B cell (primary cell): ENCODE measurements around the gene KRT4. TPM values are rescaled to one million over a fixed set of nuclear protein-coding genes. Genes with fewer than 3 reads are reported as not detected.

ENCODE experiments used
- ATAC-seq: fragments of 200-7000 bp; cut with Tn5 transposase; one replicate; pipeline ENCODE4 v1.10.0; 2021; ENCODE audit warnings: low read depth, mild to moderate bottlenecking, moderate number of reproducible peaks, moderate library complexity
- CTCF ChIA-PET: fragments of 350-600 bp; sonication (Branson Sonifier 250); formaldehyde crosslinking; loops from one replicate; lab custom pipeline; 2021; ENCODE audit warnings: antibody characterized with exemption, inconsistent platforms; lab: Charles Lee
- POLR2A ChIA-PET: fragments of 350-600 bp; sonication (Branson Sonifier 250); formaldehyde crosslinking; loops from one replicate; lab custom pipeline; 2021; ENCODE audit warnings: antibody characterized with exemption; lab: Charles Lee
- DNase-seq: peaks from one replicate; pipeline ENCODE4 v3.0.0; 2013
- H2AFZ ChIP-seq: 2 replicates; pipeline ENCODE4 v1.6.1; 2012; ENCODE audit warnings: mild to moderate bottlenecking, low read depth, low read length; ENCODE audit not compliant: insufficient read depth, poor library complexity, severe bottlenecking
- H3K27ac ChIP-seq, 2 donors: 1 replicate in 1 of 2; 2 replicates in 1 of 2; pipeline ENCODE4 v1.5.1; 2012 to 2013; ENCODE audit warnings: low read length in 2 of 2, mild to moderate bottlenecking in 2 of 2, moderate library complexity in 1 of 2
- H3K27me3 ChIP-seq, 4 experiments: fragments of 200-600 bp in 1 of 4; sonication (generic) in 1 of 4; replicated peaks in 1 of 4; 1 replicate in 2 of 4; 2 replicates in 2 of 4; pipeline versions ENCODE4 v1.6.1 to v1.7.0; 2013 to 2016; ENCODE audit warnings: low read length in 3 of 4, mild to moderate bottlenecking in 2 of 4, mixed read lengths in 1 of 4, moderate library complexity in 1 of 4; ENCODE audit not compliant: insufficient read depth in 4 of 4, control insufficient read depth in 3 of 4; ENCODE audit errors: control extremely low read depth in 1 of 4
- H3K36me3 ChIP-seq, 2 experiments: replicated peaks in 1 of 2; 1 replicate in 1 of 2; 2 replicates in 1 of 2; pipeline versions ENCODE4 v1.6.1 to v1.7.1; 2013; ENCODE audit warnings: low read length in 1 of 2; ENCODE audit not compliant: insufficient read depth in 2 of 2, control insufficient read depth in 1 of 2; ENCODE audit errors: control extremely low read depth in 1 of 2, extremely low read depth in 1 of 2
- H3K4me1 ChIP-seq, 2 donors: fragments of 200-600 bp in 1 of 2; sonication (generic) in 1 of 2; 1 replicate in 1 of 2; 2 replicates in 1 of 2; pipeline versions ENCODE4 v1.5.1 to v1.6.1; 2013 to 2017; ENCODE audit warnings: low read length in 2 of 2; ENCODE audit not compliant: control insufficient read depth in 2 of 2, insufficient read depth in 2 of 2
- H3K4me2 ChIP-seq: replicated peaks from 2 replicates; pipeline ENCODE3; 2012; ENCODE audit warnings: mild to moderate bottlenecking, low read depth, low read length; ENCODE audit not compliant: poor library complexity, severe bottlenecking
- H3K4me3 ChIP-seq, 5 experiments: fragments of 200-600 bp in 1 of 5; sonication (generic) in 1 of 5; 1 replicate in 3 of 5; 2 replicates in 2 of 5; pipeline versions ENCODE4 v1.5.1 to v1.7.0; 2011 to 2016; ENCODE audit warnings: low read length in 4 of 5, mild to moderate bottlenecking in 4 of 5, low read depth in 2 of 5, control low read depth in 1 of 5, moderate library complexity in 1 of 5; ENCODE audit not compliant: insufficient read depth in 1 of 5; ENCODE audit errors: control extremely low read depth in 1 of 5, extremely low read depth in 1 of 5
- H3K79me2 ChIP-seq: fragments of 200-600 bp; sonication (generic); one replicate; pipeline ENCODE4 v1.6.0; 2016; ENCODE audit warnings: low read length; ENCODE audit not compliant: control insufficient read depth, insufficient read depth
- H3K9ac ChIP-seq: fragments of 200-600 bp; sonication (generic); 2 replicates; pipeline ENCODE4 v1.6.1; 2017; ENCODE audit warnings: mild to moderate bottlenecking, low read length, moderate library complexity
- H3K9me3 ChIP-seq, 3 donors: one replicate each; pipeline versions ENCODE4 v1.6.1 to v1.7.1; 2013; ENCODE audit warnings: low read length in 2 of 3; ENCODE audit not compliant: control insufficient read depth in 2 of 3, insufficient read depth in 1 of 3; ENCODE audit errors: control extremely low read depth in 1 of 3
- H4K20me1 ChIP-seq: 2 replicates; pipeline ENCODE4 v1.6.0; 2012; ENCODE audit warnings: mild to moderate bottlenecking, low read length; ENCODE audit not compliant: insufficient read depth, control insufficient read depth, poor library complexity, severe bottlenecking
- H3K27ac Mint-ChIP-seq: one replicate; pipeline ENCODE4 v1.8.0; 2021; ENCODE audit warnings: mixed read lengths
- H3K27me3 Mint-ChIP-seq: one replicate; pipeline ENCODE4 v1.8.0; 2021; ENCODE audit warnings: mixed read lengths
- H3K4me1 Mint-ChIP-seq: one replicate; pipeline ENCODE4 v1.8.0; 2021; ENCODE audit warnings: mixed read lengths
- H3K4me3 Mint-ChIP-seq: one replicate; pipeline ENCODE4 v1.8.0; 2021; ENCODE audit warnings: mixed read lengths
- H3K9me3 Mint-ChIP-seq: one replicate; pipeline ENCODE4 v1.8.0; 2022; ENCODE audit warnings: mixed read lengths; ENCODE audit not compliant: insufficient read depth
- CTCF ChIP-seq: fragments of 200-600 bp; IDR thresholded peaks from one replicate; pipeline ENCODE4 v1.8.0; 2022; ENCODE audit warnings: antibody characterized with exemption, mild to moderate bottlenecking
- EZH2 ChIP-seq: IDR thresholded peaks from 2 replicates; pipeline ENCODE4 v1.6.1; 2012; ENCODE audit warnings: borderline replicate concordance, low read depth, mild to moderate bottlenecking, moderate library complexity, low read length; ENCODE audit not compliant: insufficient read depth, poor library complexity, severe bottlenecking
- WGBS: methylation state at CpG from one replicate; pipeline ENCODE4 v1.1.5; 2013; ENCODE audit warnings: missing lambda C conversion rate; ENCODE audit not compliant: insufficient coverage; 5-methylcytosine and 5-hydroxymethylcytosine counted together
- intact Hi-C: fragments of 100-400 bp; cut with micrococcal nuclease; formaldehyde crosslinking; loops from one replicate; pipeline ENCODE4 v1.10.0; 2022
- polyA plus RNA-seq: library from polyadenylated mRNA; depleted of rRNA; stranded (reverse); fragments of >200 nt; gene quantifications from 2 replicates; pipeline ENCODE4 v1.2.3, GENCODE V29; 2012
- total RNA-seq, 2 donors: library from RNA; stranded (reverse); fragments of 120-200 nt in 1 of 2; gene quantifications; 1 replicate in 1 of 2; 2 replicates in 1 of 2; pipeline versions ENCODE4 v1.2.3 to v1.2.4, GENCODE V29; 2013 to 2022

The KRT4 gene
- total and polyA plus RNA-seq, 2 donors (not counting 1 experiment from before 2014, with no cell fraction given), result not detected

- ATAC-seq (no peak), DNase-seq (no peak)
- no peaks in the 10 kb centered on the region for H3K9me3 ChIP-seq
- H4K20me1 ChIP-seq, result no peaks in the 10 kb centered on the region
- POLR2A ChIA-PET, result no interaction called here
- no peak overlapping the region for H3K4me3 ChIP-seq
- no peak overlapping the region for H3K4me2 ChIP-seq
- no peak overlapping the region for H2AFZ ChIP-seq
- Mint-ChIP-seq H3K27ac (no peak overlapping the region), H3K4me3 (no peak overlapping the region), H3K9me3 (peaks cover 2% of the 10 kb centered on the region), H3K27me3 (peaks cover 41% of the 10 kb centered on the region), H3K4me1 (no peaks in the 10 kb centered on the region)
- no peaks in the 10 kb centered on the region for H3K36me3 ChIP-seq
- intact Hi-C loops, result no loop called here
- no peaks in the 10 kb centered on the region for H3K4me1 ChIP-seq
- H3K9ac ChIP-seq, result no peak overlapping the region
- TF ChIP-seq EZH2 (no peak), CTCF (no peak)
- H3K27me3 ChIP-seq, result peaks cover 0 to 3% (median 0%) of the 10 kb centered on the region in 4 experiments
- 93% methylated on average over 2 of the region's 4 CpGs for WGBS
- no peak overlapping the region for H3K27ac ChIP-seq
- no peaks in the 10 kb centered on the region for H3K79me2 ChIP-seq
- CTCF ChIA-PET, result no interaction called here
These were observed 32.4 kb downstream of the KRT4 start for GRCh38 chr12:52781399-52782082.

DNA sequence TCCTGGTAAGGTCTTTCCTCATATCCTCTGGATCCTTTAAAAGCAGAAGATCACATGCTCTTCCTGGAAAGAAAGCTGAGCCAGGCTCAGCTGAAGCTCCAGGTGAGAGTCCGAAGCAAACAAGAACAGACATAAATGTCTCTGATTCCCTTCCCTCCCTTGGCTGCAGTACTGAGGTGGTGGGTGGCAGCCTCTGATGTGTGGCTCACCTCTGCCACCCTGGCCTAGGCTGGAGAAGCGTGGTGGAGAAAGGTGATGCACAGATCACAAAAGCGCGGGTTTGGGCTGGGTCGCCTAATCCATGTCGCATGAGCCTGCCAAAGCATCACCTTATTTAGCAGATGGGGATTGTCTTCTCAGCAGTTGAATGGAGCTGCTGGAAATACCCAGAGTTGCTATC is 34.0 kb downstream of the KRT4 start:
- H4K20me1 ChIP-seq, result no peaks in the 10 kb centered on the region
- Mint-ChIP-seq H3K27me3 (peaks cover 43% of the 10 kb centered on the region), H3K27ac (no peak overlapping the region), H3K9me3 (no peaks in the 10 kb centered on the region), H3K4me3 (no peak overlapping the region), H3K4me1 (no peaks in the 10 kb centered on the region)
- no peaks in the 10 kb centered on the region for H3K79me2 ChIP-seq
- ChIA-PET CTCF (no interaction called here), POLR2A (no interaction called here)
- DNase-seq, result no peak
- H3K4me2 ChIP-seq, result no peak overlapping the region
- H3K27me3 ChIP-seq, result peaks cover 0 to 2% (median 0%) of the 10 kb centered on the region in 4 experiments
- H3K36me3 ChIP-seq, result no peaks in the 10 kb centered on the region
- peaks cover 0 to 2% (median 0%) of the 10 kb centered on the region in 3 donors for H3K9me3 ChIP-seq
- intact Hi-C loops, result no loop called here
- ATAC-seq, result no peak
- no peak overlapping the region for H2AFZ ChIP-seq
- TF ChIP-seq CTCF (no peak), EZH2 (no peak)
- H3K4me1 ChIP-seq, result no peaks in the 10 kb centered on the region
- H3K9ac ChIP-seq, result no peak overlapping the region
- WGBS, result 97% methylated on average over 6 of the region's 6 CpGs
- no peak overlapping the region for H3K27ac ChIP-seq
- no peak overlapping the region for H3K4me3 ChIP-seq
